HepG2 (cell line): Measurements from ENCODE around the gene USB1. TPM values are rescaled to one million over a fixed set of nuclear protein-coding genes. Genes with fewer than 3 reads are reported as not detected.

Source experiments
- BRD4 ChIP-seq: sonication (generic); formaldehyde crosslinking; IDR thresholded peaks from 2 replicates; pipeline ENCODE4 v1.4.0; 2020; ENCODE audit warnings: missing genetic modification reagents
- GATAD1 ChIP-seq: IDR thresholded peaks from 2 replicates; pipeline ENCODE4 v1.6.1; 2016; ENCODE audit warnings: missing genetic modification reagents, missing compliant biosample characterization
- HNF4G ChIP-seq, 2 experiments: sonication (generic) in 1 of 2; formaldehyde crosslinking in 1 of 2; IDR thresholded peaks; 2 replicates each; pipeline versions ENCODE4 v1.4.0 to v1.6.1; 2011 to 2020; ENCODE audit warnings: borderline replicate concordance in 2 of 2, low read depth in 2 of 2, mild to moderate bottlenecking in 2 of 2, low read length in 1 of 2, missing genetic modification reagents in 1 of 2, moderate library complexity in 1 of 2
- KLF6 ChIP-seq: IDR thresholded peaks from 2 replicates; pipeline ENCODE4 v1.8.0; 2016; ENCODE audit warnings: missing biosample characterization, missing genetic modification reagents
- POLR2AphosphoS5 ChIP-seq: IDR thresholded peaks from 2 replicates; pipeline ENCODE4 v1.6.1; 2012; ENCODE audit warnings: low read depth, low read length
- POLR2G ChIP-seq: fragments of 200-400 bp; formaldehyde crosslinking; IDR thresholded peaks from 2 replicates; pipeline ENCODE4 v1.6.1; 2018; ENCODE audit warnings: mild to moderate bottlenecking, low read depth, low read length, moderate library complexity
- REL ChIP-seq: sonication (generic); formaldehyde crosslinking; conservative IDR thresholded peaks from 2 replicates; pipeline ENCODE4 v1.8.0; 2022; ENCODE audit warnings: mild to moderate bottlenecking, missing genetic modification reagents, moderate library complexity
- SATB2 ChIP-seq: sonication (generic); formaldehyde crosslinking; IDR thresholded peaks from 2 replicates; pipeline ENCODE4 v1.5.0; 2020; ENCODE audit warnings: missing genetic modification reagents
- TGIF2 ChIP-seq: IDR thresholded peaks from 2 replicates; pipeline ENCODE4 v1.6.1; 2016; ENCODE audit warnings: control low read depth, missing compliant biosample characterization
- ZNF121 ChIP-seq: sonication (generic); formaldehyde crosslinking; IDR thresholded peaks from 2 replicates; pipeline ENCODE4 v1.5.0; 2020; ENCODE audit warnings: mild to moderate bottlenecking, missing genetic modification reagents
- ZNF138 ChIP-seq: sonication (generic); formaldehyde crosslinking; IDR thresholded peaks from 2 replicates; pipeline ENCODE4 v1.5.0; 2020; ENCODE audit warnings: mild to moderate bottlenecking, low read depth, missing genetic modification reagents
- ZNF501 ChIP-seq: sonication (generic); formaldehyde crosslinking; IDR thresholded peaks from 2 replicates; pipeline ENCODE4 v1.5.1; 2020; ENCODE audit warnings: mild to moderate bottlenecking, moderate library complexity, missing genetic modification reagents
- polyA plus RNA-seq, 8 experiments: library from polyadenylated mRNA; depleted of rRNA in 3 of 8; stranded (reverse) in 7 of 8; unstranded in 1 of 8; fragments of >200 nt; fragmentation: Illumina TruSeq in 4 of 8; extraction: Trizol in 4 of 8; gene quantifications; 2 replicates each; pipeline versions ENCODE4 v1.2.1 to v1.2.3, GENCODE V29; 2011 to 2016; ENCODE audit warnings: low read depth in 4 of 8, missing spikeins in 1 of 8, mixed read lengths in 1 of 8; ENCODE audit not compliant: insufficient read depth in 1 of 8
- total RNA-seq, 5 experiments: library from RNA; depleted of rRNA; stranded (reverse); fragments of >200 nt; fragmentation: Illumina TruSeq; extraction: Trizol; gene quantifications; 2 replicates each; pipeline ENCODE4 v1.2.3, GENCODE V29; 2016; ENCODE audit warnings: low read depth in 1 of 5
- TF ChIP-seq, protein P1 (sequence below): IDR thresholded peaks from 2 replicates; pipeline ENCODE4 v1.6.1; 2016
- TF ChIP-seq, protein P2 (sequence below): sonication (generic); formaldehyde crosslinking; IDR thresholded peaks from 2 replicates; pipeline ENCODE4 v1.4.0; 2020; ENCODE audit warnings: missing genetic modification reagents
- TF ChIP-seq, protein P3 (sequence below): sonication (generic); formaldehyde crosslinking; IDR thresholded peaks from 2 replicates; pipeline ENCODE4 v1.5.0; 2020; ENCODE audit warnings: missing genetic modification reagents
- TF ChIP-seq, protein P4 (sequence below): sonication (generic); formaldehyde crosslinking; IDR thresholded peaks from 2 replicates; pipeline ENCODE4 v1.8.1; 2023; ENCODE audit warnings: mild to moderate bottlenecking, missing genetic modification reagents

The USB1 gene
- total and polyA plus RNA-seq, 2 of the 13 experiments (the other 11 are each of a cell fraction or from before 2014, with no cell fraction given): 16.7 to 65.4 TPM

DNA sequence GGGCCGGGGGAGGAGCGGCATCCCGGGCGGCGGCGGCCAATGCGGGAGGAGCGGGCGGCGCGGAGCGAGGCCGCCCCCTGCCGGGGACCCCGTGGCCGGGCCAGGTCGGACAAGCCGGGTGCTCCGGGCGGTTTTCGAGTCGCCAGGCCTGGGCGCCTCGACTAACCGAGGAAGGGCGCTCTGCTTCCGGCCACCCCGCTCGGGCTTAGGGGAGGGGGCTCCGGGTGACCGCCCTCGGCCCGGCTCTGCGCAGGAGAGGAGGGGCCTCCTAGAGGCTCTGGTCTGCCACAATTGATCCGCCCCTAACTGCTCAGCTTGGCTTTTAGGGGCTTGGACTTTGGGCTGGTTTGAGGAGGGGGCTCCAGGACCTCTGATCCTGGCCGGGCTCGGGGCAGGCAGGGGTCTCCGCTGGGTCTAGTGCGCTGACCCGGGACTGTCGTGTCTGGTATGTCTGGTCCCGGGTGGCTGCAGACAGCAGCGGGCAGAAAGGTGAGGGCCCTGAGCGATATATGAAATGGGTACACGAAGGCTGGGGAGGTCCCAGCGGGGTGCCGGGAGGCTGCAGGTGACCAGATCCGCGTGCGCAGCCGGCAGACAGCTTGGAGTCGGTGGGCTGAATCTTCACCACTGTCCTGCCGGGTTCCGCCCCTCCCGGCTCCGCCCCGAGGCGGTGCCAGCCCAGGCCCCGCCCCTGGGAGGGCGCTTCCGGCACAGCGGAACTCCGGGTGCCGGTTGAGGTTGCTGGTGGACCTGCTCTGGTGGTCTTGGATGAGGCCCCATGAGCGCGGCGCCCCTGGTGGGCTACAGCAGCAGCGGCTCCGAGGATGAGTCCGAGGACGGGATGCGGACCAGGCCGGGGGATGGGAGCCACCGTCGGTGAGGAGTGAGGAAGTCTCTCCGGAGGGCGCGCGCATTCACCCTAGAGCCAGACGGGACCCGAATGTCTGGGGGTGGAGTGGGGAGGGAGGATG lies at the start of gene USB1 (continued):
- TF ChIP-seq POLR2G: peak; percentile 91
- TF ChIP-seq ZNF501 (CRISPR knock-in tag): peak; percentile 86
- no peak for TF ChIP-seq SATB2 (CRISPR knock-in tag)
- TF ChIP-seq ZNF121 (CRISPR knock-in tag): peak; percentile 74; the same call in 1 of the 2 replicates
- TF ChIP-seq POLR2AphosphoS5: peak; percentile 89
- TF ChIP-seq REL: no peak
- peak; percentile 78; the same call in 1 of the 2 replicates for TF ChIP-seq GATAD1 (CRISPR knock-in tag)
- peak; percentile 54; the same call in 1 of the 2 replicates for TF ChIP-seq TGIF2
- TF ChIP-seq KLF6 (CRISPR knock-in tag): peak; percentile 25; the same call in 1 of the 2 replicates
- TF ChIP-seq, protein P1, sequence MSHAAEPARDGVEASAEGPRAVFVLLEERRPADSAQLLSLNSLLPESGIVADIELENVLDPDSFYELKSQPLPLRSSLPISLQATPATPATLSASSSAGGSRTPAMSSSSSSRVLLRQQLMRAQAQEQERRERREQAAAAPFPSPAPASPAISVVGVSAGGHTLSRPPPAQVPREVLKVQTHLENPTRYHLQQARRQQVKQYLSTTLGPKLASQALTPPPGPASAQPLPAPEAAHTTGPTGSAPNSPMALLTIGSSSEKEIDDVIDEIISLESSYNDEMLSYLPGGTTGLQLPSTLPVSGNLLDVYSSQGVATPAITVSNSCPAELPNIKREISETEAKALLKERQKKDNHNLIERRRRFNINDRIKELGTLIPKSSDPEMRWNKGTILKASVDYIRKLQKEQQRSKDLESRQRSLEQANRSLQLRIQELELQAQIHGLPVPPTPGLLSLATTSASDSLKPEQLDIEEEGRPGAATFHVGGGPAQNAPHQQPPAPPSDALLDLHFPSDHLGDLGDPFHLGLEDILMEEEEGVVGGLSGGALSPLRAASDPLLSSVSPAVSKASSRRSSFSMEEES (CRISPR knock-in tag): no peak
- TF ChIP-seq, protein P2, sequence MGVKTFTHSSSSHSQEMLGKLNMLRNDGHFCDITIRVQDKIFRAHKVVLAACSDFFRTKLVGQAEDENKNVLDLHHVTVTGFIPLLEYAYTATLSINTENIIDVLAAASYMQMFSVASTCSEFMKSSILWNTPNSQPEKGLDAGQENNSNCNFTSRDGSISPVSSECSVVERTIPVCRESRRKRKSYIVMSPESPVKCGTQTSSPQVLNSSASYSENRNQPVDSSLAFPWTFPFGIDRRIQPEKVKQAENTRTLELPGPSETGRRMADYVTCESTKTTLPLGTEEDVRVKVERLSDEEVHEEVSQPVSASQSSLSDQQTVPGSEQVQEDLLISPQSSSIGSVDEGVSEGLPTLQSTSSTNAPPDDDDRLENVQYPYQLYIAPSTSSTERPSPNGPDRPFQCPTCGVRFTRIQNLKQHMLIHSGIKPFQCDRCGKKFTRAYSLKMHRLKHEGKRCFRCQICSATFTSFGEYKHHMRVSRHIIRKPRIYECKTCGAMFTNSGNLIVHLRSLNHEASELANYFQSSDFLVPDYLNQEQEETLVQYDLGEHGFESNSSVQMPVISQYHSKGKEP (CRISPR knock-in tag): 0 out of 2 replicates have a peak, but pooled peaks have one; percentile 13
- peak; percentile 30; the same call in 1 of the 2 replicates for TF ChIP-seq BRD4 (CRISPR knock-in tag)
- peak; percentile 63; the same call in 1 of the 2 replicates for TF ChIP-seq ZNF138 (CRISPR knock-in tag)
- TF ChIP-seq, protein P3, sequence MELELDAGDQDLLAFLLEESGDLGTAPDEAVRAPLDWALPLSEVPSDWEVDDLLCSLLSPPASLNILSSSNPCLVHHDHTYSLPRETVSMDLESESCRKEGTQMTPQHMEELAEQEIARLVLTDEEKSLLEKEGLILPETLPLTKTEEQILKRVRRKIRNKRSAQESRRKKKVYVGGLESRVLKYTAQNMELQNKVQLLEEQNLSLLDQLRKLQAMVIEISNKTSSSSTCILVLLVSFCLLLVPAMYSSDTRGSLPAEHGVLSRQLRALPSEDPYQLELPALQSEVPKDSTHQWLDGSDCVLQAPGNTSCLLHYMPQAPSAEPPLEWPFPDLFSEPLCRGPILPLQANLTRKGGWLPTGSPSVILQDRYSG: peak; percentile 58; the same call in 1 of the 2 replicates
- TF ChIP-seq HNF4G (IDR thresholded peaks at IDR 0.05; ENCODE audit: borderline replicate concordance, low read depth, low read length): peak; percentile 15; the same call in 1 of the 2 replicates
- peak; percentile 55; the same call in 1 of the 2 replicates for TF ChIP-seq HNF4G (CRISPR knock-in tag; IDR thresholded peaks at IDR 0.05; ENCODE audit: borderline replicate concordance, low read depth)
- TF ChIP-seq, protein P4, sequence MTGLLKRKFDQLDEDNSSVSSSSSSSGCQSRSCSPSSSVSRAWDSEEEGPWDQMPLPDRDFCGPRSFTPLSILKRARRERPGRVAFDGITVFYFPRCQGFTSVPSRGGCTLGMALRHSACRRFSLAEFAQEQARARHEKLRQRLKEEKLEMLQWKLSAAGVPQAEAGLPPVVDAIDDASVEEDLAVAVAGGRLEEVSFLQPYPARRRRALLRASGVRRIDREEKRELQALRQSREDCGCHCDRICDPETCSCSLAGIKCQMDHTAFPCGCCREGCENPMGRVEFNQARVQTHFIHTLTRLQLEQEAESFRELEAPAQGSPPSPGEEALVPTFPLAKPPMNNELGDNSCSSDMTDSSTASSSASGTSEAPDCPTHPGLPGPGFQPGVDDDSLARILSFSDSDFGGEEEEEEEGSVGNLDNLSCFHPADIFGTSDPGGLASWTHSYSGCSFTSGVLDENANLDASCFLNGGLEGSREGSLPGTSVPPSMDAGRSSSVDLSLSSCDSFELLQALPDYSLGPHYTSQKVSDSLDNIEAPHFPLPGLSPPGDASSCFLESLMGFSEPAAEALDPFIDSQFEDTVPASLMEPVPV (CRISPR knock-in tag): peak; percentile 56; the same call in 1 of the 2 replicates
